Upper lobe of left lung (tissue), 4 donors: ENCODE data around the gene SLC25A24.

Experiments used
- CTCF ChIP-seq, 6 experiments: fragments of 450-650 bp in 4 of 6; fragments of 200-600 bp in 2 of 6; sonication (generic) in 2 of 6; IDR thresholded peaks; one replicate each; pipeline ENCODE4 v1.5.1; 2016 to 2019; ENCODE audit warnings: antibody characterized with exemption in 6 of 6
- POLR2A ChIP-seq, 4 donors: fragments of 450-650 bp; IDR thresholded peaks; one replicate each; pipeline ENCODE4 v1.5.1; 2016 to 2017; ENCODE audit warnings: antibody characterized with exemption in 4 of 4, mild to moderate bottlenecking in 2 of 4

- TF ChIP-seq CTCF (IDR thresholded peaks at IDR 0.05) (no peak), POLR2A (IDR thresholded peaks at IDR 0.05) (no peak)
These were observed 80.6 kb downstream of the SLC25A24 start for GRCh38 chr1:108119500-108119899.
